Epithelial cell of esophagus (primary cell): ENCODE results near the gene NFATC1.
"Not testable (repeated sequence)": the region's sequence is repeated elsewhere in the genome, so short reads cannot be mapped to it uniquely, and the experiment has no call there.

Source experiments
- DNase-seq: peaks from one replicate; pipeline ENCODE4 v3.0.0; 2010; ENCODE audit warnings: low read depth
- H3K4me3 ChIP-seq: 2 replicates; pipeline ENCODE4 v1.5.1; 2011; ENCODE audit warnings: mild to moderate bottlenecking, low read length, control low read depth
- CTCF ChIP-seq: IDR thresholded peaks from 2 replicates; pipeline ENCODE4 v1.5.1; 2011; ENCODE audit warnings: low read depth, mild to moderate bottlenecking, low read length, control low read depth, inconsistent platforms; ENCODE audit not compliant: insufficient read depth; ENCODE audit errors: missing control alignments

NFATC1 gene

DNA sequence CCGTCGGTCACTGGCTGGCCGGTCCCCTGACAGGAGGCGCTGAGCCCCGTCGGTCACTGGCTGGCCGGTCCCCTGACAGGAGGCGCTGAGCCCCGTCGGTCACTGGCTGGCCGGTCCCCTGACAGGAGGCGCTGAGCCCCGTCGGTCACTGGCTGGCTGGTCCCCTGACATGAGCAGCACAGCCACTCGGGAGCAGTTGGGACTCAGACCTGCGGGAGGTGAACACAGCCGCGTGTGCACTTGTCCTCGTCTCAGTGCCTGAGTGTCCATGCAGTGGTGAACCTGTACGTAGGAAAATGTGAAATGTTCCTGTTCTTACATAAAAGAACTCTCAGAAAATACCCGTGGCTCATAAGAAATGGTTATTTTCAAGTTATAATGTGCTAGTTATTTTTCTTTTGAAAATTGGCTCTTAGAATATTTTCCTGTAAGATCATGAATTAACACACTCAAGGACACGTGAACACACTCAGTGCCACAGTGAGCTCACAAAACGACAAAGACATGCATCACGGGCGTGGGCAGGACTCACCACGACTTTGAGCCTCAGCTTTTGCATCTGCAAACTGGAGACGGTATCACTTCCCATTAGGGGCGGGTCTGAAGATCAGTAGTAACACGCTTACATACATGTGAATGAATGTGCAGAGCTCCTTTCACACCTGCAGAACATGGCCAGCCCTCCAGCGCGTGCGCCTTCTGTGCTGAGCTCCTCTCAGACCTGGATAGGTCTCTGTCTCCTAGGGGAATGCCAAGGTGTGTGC, 21.1 kb upstream of the NFATC1 start:
- TF ChIP-seq CTCF = no peak
- no peak for DNase-seq

DNA sequence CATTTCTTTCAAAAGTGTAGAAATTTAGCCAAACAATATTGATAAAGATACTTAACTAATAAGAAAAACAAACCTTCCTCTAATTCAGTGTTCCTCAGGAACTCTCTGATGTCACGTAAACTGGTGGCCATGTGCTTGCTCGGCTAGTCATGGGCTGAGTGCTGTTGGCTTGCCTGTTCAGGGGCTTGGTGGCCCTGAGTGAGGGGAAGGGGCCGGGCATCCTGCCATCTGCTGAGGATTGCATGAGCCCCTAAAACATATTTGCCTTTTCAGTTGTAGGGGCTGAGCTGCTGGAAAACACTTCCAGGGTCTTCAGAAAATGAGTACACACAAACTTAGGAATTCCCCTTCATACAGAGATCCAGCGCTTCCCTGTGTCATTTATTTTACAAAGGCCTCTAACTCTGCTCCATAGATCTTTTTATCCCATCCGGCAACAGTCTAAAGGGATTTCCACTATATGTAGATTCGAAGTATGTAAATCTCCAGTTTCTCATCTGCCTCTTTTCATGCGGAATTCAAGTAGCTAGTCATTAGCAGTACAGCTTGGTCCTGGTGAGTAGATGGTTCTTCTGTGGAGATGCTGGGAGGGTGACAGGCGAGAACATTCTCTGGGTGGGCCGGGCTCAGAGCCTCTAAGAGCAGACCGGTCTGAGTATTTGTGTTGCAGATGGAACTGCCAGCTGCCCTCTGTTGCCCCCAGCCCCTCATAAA, 20.1 kb upstream of the NFATC1 start:
- DNase-seq = no peak
- TF ChIP-seq CTCF = no peak
- H3K4me3 ChIP-seq = no peak overlapping the region

More for the DNA sequence above, 21.1 kb upstream of the NFATC1 start:
- no peak overlapping the region for H3K4me3 ChIP-seq

DNA sequence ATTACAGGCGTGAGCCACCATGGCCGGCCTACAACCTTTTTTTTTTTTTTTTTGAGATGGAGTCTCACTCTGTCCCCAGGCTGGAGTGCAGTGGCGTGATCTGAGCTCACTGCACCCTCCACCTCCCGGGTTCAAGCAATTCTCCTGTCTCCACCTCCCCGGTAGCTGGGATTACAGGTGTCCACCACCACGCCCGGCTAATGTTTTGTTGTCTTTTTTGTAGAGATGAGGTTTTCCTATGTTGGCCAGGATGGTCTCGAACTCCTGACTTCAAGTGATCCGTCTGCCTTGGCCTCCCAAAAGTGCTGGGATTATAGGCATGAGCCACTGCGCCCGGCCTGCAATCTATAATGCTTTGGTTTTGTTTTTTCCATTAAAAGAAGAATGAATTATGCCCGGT, 19.1 kb upstream of the NFATC1 start:
- DNase-seq, H3K4me3 ChIP-seq: not testable (repeated sequence)

GRCh38 chr18:79377187-79377891, 18.4 kb upstream of the NFATC1 start:
- H3K4me3 ChIP-seq = no peak overlapping the region
- no peak for TF ChIP-seq CTCF
- DNase-seq = no peak

DNA sequence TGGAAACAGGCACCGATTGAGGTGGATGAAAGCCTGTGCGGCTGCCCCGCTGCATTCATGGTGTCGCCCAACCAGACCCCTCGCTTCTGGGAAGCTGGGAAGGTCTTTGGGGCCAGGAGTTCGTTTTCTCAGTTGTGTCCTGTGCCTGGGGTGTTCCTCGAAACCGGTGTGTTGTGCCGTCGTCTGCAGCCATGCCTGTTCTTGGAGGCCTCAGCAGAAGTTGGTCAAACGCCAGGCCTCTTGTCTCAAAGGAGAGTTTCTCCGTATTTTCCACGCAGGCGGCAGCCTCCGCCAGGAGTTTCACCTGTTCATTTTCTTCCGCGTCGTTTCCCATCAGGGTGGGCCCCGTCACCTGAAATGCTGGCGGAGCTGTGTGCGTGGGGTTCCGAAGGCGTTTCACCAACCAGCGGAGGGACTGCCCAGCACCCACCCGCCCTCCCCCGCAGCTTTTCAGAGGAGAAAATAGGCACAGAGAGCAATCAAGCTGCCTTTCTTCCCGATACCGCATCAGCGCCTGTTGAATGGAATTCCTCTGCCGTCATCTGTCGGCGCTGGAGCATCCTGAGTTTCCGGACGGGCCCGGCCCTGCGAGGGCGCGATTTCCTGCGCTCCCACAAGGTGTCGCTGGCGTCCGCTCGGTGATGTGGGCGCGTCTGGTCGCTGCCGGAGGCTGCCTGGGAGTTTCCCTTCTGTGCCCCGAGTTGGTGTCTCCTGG, 17.0 kb upstream of the NFATC1 start:
- no peak overlapping the region for H3K4me3 ChIP-seq
- peak; percentile 78 for DNase-seq
- TF ChIP-seq CTCF = peak; percentile 90

- no peak overlapping the region for H3K4me3 ChIP-seq
- TF ChIP-seq CTCF = no peak
- DNase-seq = no peak
These were observed 16.4 kb upstream of the NFATC1 start for GRCh38 chr18:79379251-79379905.
